Right hindlimb (tissue), 1 donor: ENCODE data around the gene CBLN3.
"Not testable (repeated sequence)": the region's sequence is repeated elsewhere in the genome, so short reads cannot be mapped to it uniquely, and the experiment has no call there.

Source experiments
- DNase-seq: peaks from one replicate; pipeline ENCODE4 v3.0.0-alpha.2; 2018

Gene CBLN3

DNA sequence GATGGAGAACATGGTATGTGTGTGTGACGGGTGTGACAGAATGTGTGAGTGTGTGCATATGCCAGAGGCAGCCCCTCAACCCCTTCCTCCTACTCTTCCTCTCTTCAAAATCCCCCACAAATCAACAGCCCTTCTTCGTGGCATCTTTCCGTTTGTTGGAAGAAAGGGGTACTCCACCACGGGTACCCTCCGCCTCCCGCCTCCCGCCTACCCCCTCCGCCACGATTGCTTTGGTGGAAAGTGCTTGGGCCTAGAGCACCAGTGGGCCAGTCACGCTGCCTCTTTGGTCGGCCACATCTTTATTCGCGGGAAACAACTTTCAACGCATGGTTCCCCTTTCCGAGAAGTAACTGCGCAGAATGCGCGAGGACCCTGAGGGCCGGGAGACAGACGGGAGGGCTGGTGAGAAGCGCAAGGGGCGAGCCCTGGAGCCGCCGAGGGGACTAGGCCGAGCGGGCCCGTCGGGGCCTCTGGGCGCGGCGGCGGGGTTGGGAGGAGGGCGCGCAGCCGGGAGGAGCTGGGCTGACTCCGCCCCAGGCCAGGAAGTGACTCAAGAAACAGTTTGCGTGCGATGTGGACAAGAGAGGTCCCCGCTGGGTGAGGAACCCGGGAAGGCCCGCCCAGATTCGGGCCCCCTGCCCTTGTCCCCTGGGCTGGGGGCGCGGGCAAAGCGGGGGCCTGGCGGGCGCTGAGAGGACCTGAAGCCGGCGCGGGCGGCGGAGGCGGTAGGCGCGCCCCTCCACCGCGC, at the start of gene CBLN3, which contains the start of gene KHNYN:
TSS of gene CBLN3 (minus strand) at position 274 of the 748 bp plus-strand sequence. CDS start 614 bp downstream, outside the sequence.
TSS of gene KHNYN (plus strand) at position 560 of the 748 bp plus-strand sequence. CDS start 777 bp downstream, outside the sequence.
- peak; percentile 94 for DNase-seq

DNA sequence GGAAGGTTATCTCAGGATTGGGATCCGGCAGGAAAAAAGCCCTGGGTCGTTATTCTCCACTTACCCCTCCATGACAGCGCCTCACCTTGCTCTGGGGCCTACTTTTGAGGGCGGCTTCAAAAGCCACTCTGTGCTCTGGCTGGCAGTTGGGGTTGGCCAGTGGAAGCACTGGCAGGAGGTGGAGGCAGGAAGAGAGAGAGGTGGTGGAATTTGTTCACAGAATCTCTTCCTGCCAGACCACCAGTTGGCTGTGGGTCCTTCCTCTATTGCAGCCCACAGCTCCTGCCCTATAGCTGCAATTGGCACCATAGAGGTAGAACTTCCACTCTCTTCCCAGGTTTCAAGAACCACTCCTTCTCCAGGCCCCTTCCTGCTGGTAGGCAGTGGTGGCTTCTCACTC, 45.8 kb upstream of the CBLN3 start:
- no peak for DNase-seq

DNA sequence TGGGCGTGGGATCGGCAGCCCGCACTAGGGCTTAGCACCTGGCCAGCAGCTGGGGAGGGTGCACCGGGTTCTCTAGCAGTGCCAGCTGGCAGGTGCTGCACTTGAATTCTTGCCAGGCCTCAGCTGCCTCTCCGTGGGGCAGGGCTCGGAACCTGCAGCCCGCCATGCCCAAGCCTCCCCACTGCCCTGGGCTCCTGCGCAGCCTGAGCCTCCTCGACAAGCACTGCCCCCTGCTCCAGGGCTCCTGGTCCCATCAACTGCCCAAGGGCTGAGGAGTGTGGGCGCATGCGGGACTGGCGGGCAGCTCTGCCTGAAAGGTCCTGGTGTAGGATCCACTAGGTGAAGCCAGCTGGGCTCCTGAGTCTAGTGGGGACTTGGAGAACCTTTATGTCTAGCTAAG, 43.7 kb upstream of the CBLN3 start:
- no peak for DNase-seq

DNA sequence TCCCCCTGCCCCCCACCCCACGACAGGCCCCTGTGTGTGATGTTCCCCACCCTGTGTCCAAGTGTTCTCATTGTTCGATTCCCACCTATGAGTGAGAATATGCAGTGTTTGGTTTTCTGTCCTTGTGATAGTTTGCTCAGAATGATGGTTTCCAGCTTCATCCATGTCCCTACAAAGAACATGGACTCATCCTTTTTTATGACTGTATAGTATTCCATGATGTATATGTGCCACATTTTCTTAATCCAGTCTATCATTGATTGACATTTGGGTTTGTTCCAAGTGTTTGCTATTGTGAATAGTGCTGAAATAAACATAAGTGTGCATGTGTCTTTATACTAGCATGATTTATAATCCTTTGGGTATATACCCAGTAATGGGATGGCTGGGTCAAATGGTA, 41.0 kb upstream of the CBLN3 start:
- not testable (repeated sequence) for DNase-seq

DNA sequence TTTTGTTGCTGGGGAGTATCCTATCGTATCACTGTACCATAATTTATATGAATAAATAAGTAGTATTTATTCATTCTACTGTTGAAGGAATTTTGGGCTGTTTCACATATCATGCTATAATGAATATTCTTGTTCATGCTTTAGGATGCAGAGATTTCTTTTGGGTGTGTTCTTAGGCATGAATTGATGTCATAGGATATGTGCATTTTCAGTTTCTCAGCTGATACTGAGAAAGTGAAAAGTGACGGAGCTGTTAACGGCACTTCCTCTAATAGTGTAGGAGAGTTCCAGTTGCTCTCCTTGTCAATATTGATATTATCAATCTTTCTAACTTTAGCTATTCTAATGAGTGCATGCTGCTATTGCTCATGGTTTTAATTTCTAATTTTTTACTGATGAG, 36.3 kb upstream of the CBLN3 start:
- DNase-seq: no peak

DNA sequence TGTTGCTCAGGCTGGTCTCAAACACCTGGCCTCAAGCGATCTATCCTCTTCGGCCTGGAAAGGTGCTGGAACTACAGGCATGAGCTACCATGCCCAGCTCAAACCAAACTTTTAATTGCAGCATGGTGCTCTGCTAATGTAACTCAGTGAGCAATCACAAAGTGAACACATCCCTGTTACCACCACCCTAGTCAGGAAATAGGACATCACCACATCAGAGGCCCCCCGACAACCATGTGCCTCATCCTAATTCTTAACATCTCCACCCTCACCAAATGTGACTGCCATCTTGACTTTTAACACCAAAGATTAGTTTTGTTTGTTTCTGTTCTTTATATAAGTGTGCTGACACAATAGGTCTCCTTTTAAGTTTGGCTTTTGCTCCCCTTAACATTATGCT, 35.9 kb upstream of the CBLN3 start:
- DNase-seq: no peak

DNA sequence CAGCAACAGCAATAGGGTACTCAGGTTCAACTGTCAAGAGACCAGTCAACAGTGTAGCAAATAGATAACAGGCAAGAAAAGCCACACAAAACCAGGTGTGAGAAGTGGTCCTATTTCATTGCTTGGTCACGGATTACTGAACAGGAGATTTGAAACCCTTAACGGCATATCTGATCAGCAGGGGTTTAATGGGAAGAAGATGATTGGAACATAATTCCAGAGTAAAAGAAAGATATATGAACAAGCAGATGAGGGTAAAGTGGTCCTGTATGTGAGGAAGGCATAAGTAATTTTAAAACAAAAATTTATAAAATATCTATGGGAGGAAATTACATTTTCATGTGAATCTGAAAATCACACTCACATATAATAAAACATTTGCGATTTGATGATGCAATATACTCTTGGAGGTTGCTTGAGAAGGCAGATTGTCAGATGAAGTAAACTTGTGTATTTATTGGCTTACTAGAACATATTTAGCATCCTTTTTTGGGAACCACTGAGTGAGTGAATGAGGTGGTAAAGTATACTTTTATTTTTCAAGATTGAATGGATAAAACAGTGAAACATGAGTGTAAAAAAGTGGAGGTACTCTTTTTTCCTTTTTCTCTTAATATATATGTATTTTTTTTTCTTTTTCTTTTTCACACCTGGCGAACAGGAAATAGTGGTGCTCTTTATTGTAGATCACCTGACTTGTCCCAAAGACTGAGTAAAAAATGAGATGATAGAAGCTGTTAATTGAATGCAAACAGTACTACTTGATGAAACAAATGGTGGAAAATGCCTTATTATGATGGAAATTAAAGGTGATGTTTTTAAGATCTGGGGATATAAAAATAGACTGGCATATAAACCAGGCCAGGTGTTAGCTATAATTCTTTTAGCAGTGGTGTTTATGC, 34.7 kb upstream of the CBLN3 start:
- DNase-seq: no peak

DNA sequence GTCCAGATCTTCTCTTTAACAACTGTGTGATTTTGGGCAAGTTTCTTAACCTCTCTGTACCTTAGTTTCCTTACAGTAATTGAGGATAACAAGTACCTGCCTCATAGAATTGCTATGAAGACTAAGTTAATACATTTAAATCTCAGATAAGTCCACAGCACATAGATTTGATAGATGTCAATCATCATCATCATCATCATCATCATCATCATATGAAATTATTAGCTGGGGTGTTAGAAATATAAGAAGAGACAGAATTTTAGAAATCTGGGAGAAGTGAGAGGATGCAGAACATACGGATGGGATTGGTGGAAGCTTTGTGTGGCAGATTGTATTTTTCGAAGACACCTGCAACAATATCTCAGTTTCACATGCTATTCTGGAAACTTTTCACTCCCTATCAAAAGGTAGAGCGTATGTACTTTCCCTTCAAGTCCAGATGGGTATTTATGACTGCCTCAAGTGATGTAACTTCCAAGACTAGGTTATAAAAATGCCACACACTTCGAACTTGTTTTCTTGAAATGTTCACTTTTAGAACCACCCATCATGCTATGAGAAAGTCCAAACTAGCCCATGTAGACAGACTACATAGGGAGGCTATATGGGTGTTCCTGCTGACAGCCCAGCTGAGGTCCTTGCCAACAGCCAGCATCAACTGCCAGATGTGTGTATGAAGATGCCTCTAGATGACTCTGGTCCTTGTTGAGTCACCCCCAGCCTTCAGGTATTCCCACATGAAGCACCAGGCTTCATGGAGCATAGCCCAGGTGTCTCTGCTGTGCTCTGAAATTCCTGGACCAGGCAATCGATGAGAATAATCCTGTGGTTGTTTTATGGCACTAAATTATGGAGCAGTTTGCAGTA, 33.8 kb upstream of the CBLN3 start:
- no peak for DNase-seq

DNA sequence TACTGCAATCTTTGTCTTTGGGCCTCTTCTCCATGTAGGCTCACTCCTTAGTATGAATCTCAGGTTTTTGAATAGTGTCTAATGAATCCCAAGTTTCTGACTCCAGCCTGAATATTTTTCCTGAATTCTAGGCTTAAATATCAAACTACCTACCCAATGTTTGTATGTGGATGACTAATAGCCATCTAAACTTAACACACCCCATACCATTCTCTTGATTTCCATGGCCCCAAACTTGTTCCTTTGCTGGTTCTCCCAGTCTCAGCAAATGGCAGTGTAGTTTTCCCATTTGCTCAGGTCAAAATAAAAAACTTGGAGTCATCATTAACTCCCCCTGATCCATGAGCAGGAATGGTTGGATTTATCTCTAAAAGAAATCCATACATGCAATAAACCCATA, 31.9 kb upstream of the CBLN3 start:
- no peak for DNase-seq

DNA sequence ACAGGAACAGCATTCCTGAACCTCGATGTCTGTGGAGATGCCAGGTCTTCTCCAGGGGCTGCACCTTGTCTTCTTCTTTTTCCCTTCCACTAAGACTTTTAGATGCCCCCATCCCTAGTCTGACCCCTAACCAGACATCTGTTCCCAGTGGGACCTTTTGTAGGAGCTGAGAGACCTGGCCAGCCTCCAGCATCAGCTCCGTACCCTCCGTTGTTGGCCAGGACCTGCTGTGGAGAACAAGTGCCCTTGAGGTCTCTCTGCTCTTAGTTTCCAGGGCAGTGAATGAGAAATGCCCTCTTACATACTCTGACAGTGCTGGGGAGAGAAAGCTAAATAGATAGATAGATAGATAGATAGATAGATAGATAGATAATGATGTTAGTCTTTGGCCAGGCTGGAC, 29.9 kb upstream of the CBLN3 start:
- no peak for DNase-seq

DNA sequence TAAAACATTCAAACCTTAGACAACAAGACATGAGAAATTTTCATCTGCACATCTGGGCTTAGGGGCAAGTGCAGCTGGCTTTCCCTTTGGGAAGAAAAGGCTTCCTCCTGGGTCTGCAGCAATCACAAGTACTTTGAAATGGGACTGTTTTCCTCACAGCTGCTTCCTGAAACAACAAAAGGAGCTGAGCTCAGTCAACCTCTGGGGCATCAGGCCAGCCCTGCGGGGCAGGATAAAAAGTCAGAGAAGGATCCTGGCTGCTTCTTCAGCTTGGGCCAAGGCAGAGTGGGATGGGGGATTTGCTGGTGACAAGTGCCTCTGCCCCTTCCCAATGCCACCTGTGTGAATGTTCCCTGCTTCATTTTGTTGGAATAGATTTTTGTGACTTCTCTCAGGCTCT, 29.3 kb upstream of the CBLN3 start:
- no peak for DNase-seq

DNA sequence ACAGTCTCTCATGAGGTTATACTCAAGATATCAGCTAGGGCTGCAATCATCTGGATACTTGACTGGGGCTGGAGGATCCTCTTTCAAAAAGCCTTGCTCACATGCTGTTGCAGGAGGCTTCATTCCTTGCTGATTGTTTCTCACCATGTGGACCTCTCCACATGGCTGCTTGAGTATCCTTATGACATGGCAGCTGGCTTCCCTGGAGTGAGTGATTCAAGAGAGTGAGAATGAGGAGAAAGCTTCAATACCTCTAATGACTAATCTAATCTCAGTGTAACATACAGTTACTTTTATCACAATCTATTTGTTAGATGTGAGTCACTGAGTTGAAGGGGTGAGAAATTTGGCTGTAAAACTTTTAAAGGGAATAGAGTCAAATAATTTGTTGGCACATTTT, 27.5 kb upstream of the CBLN3 start:
- no peak for DNase-seq

DNA sequence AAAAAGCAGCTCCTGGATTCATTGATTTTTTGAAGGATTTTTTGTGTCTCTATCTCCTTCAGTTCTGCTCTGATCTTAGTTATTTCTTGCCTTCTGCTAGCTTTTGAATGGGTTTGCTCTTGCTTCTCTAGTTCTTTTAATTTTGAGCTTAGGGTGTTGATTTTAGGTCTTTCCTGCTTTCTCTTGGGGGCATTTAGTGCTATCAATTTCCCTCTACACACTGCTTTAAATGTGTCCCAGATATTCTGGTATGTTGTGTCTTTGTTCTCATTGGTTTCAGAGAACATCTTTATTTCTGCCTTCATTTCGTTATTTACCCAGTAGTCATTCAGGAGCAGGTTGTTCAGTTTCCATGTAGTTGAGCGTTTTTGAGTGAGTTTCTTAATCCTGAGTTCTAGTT, 21.4 kb upstream of the CBLN3 start:
- not testable (repeated sequence) for DNase-seq

DNA sequence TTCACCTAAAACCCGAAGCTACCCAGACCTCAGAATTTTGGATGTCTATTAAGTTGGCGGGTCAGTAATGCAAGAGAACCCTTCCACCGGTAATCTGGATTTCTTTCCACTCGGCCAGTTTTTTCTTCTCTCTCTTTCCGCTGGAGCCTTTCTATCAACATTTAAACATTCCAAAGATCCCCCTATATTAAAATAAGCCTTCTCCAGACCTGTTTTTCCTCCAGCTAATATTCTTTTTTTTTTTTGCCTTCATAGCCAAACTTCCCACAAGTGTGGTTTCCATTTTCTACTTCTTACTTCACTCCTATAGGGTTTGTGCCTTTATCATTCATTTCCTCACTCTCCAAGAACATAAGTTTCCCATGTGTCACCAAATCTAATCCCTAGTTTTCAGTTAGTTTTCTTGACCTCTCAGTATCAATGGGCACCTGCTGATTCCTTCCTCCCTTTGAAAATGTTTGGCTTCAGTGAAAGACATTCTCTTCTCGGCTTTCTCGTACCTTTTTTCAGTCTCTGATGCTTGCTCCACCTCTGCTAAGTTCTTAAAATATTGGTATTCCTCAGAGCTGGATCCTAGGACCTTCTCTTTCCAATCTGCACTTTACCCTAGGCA, 13.7 kb upstream of the CBLN3 start:
- DNase-seq: no peak

DNA sequence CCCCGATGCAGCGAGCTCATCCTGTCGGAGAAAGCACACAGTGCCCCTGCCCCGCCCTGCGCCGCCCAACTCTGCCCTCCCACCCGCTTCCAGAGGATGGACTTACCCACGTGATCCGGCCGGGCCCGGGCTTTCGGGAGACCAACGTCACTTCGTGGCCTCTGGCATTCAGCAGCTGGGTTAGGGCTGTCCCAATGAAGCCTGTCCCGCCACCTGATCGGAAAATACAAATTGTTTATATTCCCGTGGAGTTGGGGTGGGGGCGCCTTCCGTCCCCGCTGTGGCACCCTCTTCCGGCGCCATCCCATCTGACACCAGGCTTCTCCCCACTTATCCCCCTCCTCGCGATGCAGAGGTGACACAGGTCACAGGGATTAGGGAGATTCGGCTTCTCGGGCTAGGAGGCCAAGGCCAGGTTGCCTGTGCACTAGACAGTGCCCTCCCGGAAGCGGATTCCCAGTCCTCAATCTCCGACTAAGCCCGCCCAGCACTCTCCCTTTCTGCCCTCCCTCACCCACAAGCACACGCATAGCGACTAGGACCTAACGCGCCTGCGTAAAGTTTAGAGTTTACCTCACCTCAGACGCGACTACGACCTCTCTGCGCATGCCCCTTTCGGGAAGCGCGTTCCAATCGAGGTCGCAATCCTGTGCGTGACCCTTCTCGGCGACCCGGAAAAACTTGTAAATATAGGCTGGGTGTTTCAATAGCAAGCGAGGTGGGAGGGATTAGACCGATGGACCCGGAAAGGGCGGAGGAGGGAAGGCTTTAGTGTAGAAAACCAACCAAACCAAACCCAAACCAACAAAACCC, 13.0 kb upstream of the CBLN3 start, which contains the start of gene SDR39U1:
TSS of gene SDR39U1 (minus strand) at position 537 of the 813 bp plus-strand sequence. CDS start at position 530, 7 bp downstream.
- DNase-seq: peak; percentile 99

DNA sequence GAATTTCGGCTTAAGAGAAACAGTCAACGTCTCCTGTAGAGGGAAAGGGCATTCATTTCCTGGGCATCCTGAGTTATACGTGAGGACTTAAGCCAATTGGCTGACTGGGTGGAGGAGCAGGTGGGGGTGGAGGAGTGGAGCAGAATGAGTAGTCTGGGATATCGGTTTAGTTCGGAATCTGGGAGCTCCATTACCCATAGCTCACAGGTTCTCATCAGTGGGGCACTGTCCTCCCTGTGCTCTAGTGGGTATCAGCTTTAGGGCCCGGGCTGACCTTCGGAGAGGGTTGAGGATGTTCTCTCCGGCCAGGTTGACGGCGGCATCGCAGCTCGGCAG, 12.4 kb upstream of the CBLN3 start:
- DNase-seq: no peak

DNA sequence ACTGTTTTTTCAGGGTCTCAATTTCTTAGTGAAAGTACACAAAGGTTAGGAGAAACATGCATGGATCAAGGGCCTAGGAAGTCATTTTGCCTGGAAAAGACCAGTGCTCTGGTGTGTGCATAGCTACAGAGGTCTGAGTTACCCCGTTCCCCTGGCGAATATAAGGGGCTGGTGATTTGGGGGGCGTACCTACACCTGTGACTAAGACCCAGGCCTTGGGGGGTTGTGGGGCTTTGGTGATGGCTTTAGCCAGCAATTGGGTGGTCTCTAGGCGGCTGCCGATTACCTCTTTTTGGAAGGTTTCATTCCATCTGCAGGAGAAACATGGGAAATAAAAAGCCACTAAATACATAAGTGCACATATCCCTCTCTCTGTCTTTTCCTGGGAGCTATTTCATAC, 12.0 kb upstream of the CBLN3 start:
- no peak for DNase-seq

DNA sequence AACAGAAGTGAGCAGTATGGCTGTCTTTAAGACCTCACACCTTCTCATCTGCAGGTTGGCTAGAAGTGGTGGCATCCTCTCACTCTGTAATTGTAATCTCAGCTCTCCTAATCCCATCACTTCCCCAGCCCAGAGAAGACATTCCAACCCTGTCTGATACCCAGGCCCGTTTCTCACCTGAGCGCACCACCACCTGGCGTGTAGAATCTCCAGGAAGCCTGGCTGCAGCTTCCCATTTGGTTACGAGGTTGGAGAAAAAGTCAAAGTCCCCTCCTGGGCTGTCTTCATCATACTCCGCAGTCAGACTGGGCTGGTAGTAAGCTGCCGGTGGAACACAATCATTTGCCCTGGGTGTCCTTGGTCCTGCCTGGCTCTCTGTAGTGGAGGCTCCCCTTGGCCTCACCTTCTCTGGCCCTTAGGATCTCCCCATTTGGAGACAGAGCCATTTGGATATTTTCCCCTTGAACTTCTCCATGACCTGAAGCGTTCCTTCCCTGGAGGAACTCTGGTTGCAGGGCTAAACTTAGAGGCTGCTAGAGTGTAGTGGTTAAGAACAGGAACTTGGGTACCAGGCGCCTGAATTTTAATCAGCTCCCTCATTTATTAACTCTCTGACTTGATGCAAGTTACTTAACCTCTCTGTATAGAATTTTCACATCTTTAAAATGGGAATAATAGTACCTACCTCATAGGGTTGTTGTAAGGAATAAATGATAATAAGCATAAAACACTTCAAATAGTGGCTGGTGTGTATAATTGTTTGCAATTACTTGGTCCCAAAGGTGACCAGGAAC, 11.3 kb upstream of the CBLN3 start:
- DNase-seq: no peak

DNA sequence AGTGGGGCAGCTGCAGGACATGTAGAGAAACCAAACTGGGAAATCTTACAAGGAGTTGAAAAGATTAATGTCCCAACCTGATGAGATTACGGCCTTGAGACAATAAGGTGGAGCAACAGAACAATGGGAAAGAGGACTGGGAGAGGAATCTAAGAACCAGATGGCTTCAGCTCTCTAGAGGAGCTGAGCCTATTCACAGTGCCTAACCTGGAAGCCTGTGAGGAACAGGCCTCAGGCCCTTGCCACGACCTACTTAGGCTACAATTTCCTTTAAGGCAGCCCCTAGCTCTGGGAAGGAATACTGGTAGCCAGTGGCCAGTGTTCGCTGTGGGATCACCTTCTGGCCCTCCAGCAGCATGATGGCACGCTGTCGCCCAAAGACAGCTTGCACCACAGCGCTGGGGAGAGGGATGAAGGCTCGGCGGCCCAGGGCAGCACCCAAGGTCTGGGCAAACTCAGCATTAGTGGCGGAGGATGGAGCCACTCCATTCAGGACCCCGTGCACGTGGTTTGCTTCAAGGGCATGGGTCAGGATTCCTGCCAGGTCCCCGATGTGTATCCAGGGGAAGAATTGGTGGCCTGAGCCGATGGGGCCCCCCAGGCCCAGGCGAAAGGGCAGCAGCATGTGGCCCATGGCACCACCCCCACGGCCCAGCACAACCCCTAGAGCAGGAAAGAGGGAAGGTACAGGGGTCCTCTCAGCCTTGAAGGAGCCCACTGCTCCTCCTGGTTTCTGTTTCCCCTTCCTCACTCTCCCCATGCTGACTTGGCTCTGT, 10.6 kb upstream of the CBLN3 start:
- DNase-seq: no peak

DNA sequence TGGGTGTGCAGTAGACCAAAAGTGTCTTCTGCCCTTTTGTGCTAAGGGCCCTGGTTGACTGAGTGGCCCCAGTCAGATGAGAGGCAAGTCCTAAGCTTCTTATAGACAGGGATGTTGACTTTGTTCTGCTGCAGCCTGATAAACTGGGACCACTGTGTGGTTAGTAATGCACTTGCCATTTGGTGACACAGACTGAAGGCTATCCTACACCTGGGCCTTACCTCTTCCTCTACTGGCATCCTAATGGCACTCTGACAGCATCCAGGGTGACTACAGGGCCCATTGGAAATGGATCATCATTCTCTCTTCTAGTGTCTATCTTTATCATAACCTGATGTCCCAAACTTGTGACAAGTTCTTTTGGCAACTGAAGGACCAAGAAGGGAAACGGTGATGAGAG, 9.8 kb upstream of the CBLN3 start:
- no peak for DNase-seq
